ENCODE measurements around the gene DDIAS. TPM values are rescaled to one million over a fixed set of nuclear protein-coding genes. Genes with fewer than 3 reads are reported as not detected.

DDIAS gene
- total and polyA plus RNA-seq, 9 of the 15 experiments (the other 6 are each of a cell fraction or from before 2014, with no cell fraction given) = 9.4 to 27.2 (median 23.3) TPM

DNA sequence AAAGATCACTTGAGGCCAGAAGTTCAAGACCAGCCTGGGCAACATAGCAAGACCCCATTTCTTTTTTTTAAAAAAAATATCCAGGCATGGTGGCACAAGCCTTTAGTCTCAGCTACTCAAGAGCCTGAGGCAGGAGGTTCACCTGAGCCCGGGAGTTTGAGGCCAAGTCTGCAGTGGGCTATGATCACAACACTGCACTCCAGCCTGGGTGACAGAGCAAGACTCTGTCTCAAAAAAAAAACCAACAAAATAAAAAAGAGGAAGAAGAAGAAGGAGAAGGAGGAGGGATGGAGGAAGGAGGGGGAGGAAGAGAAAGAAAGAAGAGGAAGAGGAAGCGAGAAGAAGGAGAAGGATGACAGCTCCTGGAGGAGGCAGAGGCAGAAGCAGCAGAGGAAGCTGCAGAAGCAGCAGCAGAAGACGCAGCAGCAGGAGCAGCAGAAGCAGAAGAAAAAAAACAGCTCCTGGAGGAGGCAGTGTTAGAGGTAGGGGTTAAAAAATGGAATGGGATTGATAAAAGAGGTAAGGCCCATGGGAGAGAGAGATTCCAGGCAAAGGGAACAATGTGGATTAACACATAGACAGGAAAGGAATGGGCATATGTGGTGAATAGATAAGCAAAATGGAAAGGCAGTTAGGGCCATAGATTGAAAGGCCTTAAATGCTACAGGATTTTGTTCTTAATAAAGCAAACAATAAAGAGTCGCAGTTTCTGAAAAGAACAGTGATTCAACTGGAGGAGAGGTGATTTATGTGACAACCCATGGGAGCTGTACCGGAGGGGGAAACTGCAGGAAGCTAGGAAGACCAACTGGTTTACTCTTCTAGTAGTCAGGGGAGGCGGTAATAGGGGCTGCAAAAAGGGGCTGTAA lies 12.2 kb upstream of the DDIAS start (continued):
- TF ChIP-seq, protein P1, sequence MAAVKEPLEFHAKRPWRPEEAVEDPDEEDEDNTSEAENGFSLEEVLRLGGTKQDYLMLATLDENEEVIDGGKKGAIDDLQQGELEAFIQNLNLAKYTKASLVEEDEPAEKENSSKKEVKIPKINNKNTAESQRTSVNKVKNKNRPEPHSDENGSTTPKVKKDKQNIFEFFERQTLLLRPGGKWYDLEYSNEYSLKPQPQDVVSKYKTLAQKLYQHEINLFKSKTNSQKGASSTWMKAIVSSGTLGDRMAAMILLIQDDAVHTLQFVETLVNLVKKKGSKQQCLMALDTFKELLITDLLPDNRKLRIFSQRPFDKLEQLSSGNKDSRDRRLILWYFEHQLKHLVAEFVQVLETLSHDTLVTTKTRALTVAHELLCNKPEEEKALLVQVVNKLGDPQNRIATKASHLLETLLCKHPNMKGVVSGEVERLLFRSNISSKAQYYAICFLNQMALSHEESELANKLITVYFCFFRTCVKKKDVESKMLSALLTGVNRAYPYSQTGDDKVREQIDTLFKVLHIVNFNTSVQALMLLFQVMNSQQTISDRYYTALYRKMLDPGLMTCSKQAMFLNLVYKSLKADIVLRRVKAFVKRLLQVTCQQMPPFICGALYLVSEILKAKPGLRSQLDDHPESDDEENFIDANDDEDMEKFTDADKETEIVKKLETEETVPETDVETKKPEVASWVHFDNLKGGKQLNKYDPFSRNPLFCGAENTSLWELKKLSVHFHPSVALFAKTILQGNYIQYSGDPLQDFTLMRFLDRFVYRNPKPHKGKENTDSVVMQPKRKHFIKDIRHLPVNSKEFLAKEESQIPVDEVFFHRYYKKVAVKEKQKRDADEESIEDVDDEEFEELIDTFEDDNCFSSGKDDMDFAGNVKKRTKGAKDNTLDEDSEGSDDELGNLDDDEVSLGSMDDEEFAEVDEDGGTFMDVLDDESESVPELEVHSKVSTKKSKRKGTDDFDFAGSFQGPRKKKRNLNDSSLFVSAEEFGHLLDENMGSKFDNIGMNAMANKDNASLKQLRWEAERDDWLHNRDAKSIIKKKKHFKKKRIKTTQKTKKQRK (IDR thresholded peaks at IDR 0.05; ENCODE audit: borderline replicate concordance, low read depth, low read length) = no peak
- TF ChIP-seq RHOXF2B (CRISPR knock-in tag; conservative IDR thresholded peaks at IDR 0.05) (no peak), FOXK2 (conservative IDR thresholded peaks at IDR 0.05 in 1 of 2, IDR thresholded peaks at IDR 0.05 in 1 of 2; ENCODE audit: low read depth in 2 of 2) (no peak), HEY1 (CRISPR knock-in tag; IDR thresholded peaks at IDR 0.05; ENCODE audit: borderline replicate concordance) (no peak), ARID1B (IDR thresholded peaks at IDR 0.05) (peak; percentile 55), HLTF (IDR thresholded peaks at IDR 0.05) (no peak), ZNF764 (CRISPR knock-in tag; IDR thresholded peaks at IDR 0.05; ENCODE audit: low read depth) (no peak), RBM22 (IDR thresholded peaks at IDR 0.05; ENCODE audit: low read depth, low read length, poor library complexity, severe bottlenecking) (no peak), STAG1 (CRISPR knock-in tag; IDR thresholded peaks at IDR 0.05; ENCODE audit: borderline replicate concordance) (no peak), CBFA2T3 (IDR thresholded peaks at IDR 0.05) (peak; percentile 63), ZBTB1 (CRISPR knock-in tag; IDR thresholded peaks at IDR 0.05; ENCODE audit: borderline replicate concordance, low read depth) (no peak), RFX1 (IDR thresholded peaks at IDR 0.05) (no peak), ZBTB17 (CRISPR knock-in tag; IDR thresholded peaks at IDR 0.05) (no peak), SMAD1 (IDR thresholded peaks at IDR 0.05; ENCODE audit: low read depth, low read length, partially characterized antibody) (no peak), ZNF143 (CRISPR knock-in tag; IDR thresholded peaks at IDR 0.05) (no peak), ELF1 (tag; IDR thresholded peaks at IDR 0.05) (no peak), ZNF253 (CRISPR knock-in tag; conservative IDR thresholded peaks at IDR 0.05) (no peak), ZNF347 (CRISPR knock-in tag; IDR thresholded peaks at IDR 0.05; ENCODE audit: low read depth) (no peak), ZBTB8A (IDR thresholded peaks at IDR 0.05; ENCODE audit: partially characterized antibody) (no peak), TRIM28 (IDR thresholded peaks at IDR 0.05) (no peak), ERF (CRISPR knock-in tag; IDR thresholded peaks at IDR 0.05) (no peak), TCF7 (IDR thresholded peaks at IDR 0.05; ENCODE audit: borderline replicate concordance) (no peak), HDGF (IDR thresholded peaks at IDR 0.05) (no peak)
- TF ChIP-seq, protein P2, sequence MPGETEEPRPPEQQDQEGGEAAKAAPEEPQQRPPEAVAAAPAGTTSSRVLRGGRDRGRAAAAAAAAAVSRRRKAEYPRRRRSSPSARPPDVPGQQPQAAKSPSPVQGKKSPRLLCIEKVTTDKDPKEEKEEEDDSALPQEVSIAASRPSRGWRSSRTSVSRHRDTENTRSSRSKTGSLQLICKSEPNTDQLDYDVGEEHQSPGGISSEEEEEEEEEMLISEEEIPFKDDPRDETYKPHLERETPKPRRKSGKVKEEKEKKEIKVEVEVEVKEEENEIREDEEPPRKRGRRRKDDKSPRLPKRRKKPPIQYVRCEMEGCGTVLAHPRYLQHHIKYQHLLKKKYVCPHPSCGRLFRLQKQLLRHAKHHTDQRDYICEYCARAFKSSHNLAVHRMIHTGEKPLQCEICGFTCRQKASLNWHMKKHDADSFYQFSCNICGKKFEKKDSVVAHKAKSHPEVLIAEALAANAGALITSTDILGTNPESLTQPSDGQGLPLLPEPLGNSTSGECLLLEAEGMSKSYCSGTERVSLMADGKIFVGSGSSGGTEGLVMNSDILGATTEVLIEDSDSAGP (CRISPR knock-in tag; IDR thresholded peaks at IDR 0.05) = no peak
